GM18498 (cell line): ENCODE measurements around the gene AKAP11.
A peak's percentile ranks its signal among the peaks of the same experiment; 100 is the strongest.

Source experiments
- ATAC-seq: cut with Tn5 transposase; IDR thresholded peaks from one replicate; pipeline ENCODE4 v1.9.1; 2021; ENCODE audit warnings: mild to moderate bottlenecking, moderate library complexity; ENCODE audit not compliant: unreplicated experiment

The AKAP11 gene

GRCh38 chr13:42329239-42329638 lies 57.3 kb downstream of the AKAP11 start:
- ATAC-seq = no peak

- no peak for ATAC-seq
These were observed 59.1 kb downstream of the AKAP11 start for GRCh38 chr13:42331009-42331408.

- peak; percentile 76 for ATAC-seq
These were observed 61.8 kb downstream of the AKAP11 start for GRCh38 chr13:42333613-42334328.

- ATAC-seq = peak; percentile 52
These were observed 62.4 kb downstream of the AKAP11 start for GRCh38 chr13:42334329-42334706.

- ATAC-seq = no peak
These were observed 66.1 kb downstream of the AKAP11 start for GRCh38 chr13:42337808-42338600.

- ATAC-seq = no peak
These were observed 73.4 kb downstream of the AKAP11 start for GRCh38 chr13:42345367-42345766.

GRCh38 chr13:42348576-42348975 lies 76.6 kb downstream of the AKAP11 start:
- ATAC-seq = no peak

- no peak for ATAC-seq
These were observed 78.2 kb downstream of the AKAP11 start for GRCh38 chr13:42350141-42350540.

- peak; percentile 82 for ATAC-seq
These were observed 82.5 kb downstream of the AKAP11 start for GRCh38 chr13:42354241-42355091.

GRCh38 chr13:42355092-42355485 lies 83.1 kb downstream of the AKAP11 start:
- no peak for ATAC-seq

- ATAC-seq = no peak
These were observed 83.7 kb downstream of the AKAP11 start for GRCh38 chr13:42355491-42356183.

GRCh38 chr13:42356184-42356575 lies 84.2 kb downstream of the AKAP11 start:
- no peak for ATAC-seq

- ATAC-seq = no peak
These were observed 88.2 kb downstream of the AKAP11 start for GRCh38 chr13:42360046-42360574.

GRCh38 chr13:42361701-42362100 lies 89.7 kb downstream of the AKAP11 start:
- no peak for ATAC-seq

GRCh38 chr13:42363941-42364612 lies 92.1 kb downstream of the AKAP11 start:
- ATAC-seq = no peak

- no peak for ATAC-seq
These were observed 92.7 kb downstream of the AKAP11 start for GRCh38 chr13:42364613-42365000.

GRCh38 chr13:42367831-42368230 lies 95.9 kb downstream of the AKAP11 start:
- no peak for ATAC-seq

GRCh38 chr13:42369071-42369797 lies 97.3 kb downstream of the AKAP11 start:
- ATAC-seq = no peak

- ATAC-seq = no peak
These were observed 98.3 kb downstream of the AKAP11 start for GRCh38 chr13:42370229-42370628.
